Lung (tissue), 12 donors: ENCODE results near the gene GALNT10. TPM values are rescaled to one million over a fixed set of nuclear protein-coding genes. Genes with fewer than 3 reads are reported as not detected.

Experiments used
- ATAC-seq: fragments of 200-7000 bp; cut with Tn5 transposase; one replicate; pipeline ENCODE4 v1.9.1; 2020; ENCODE audit warnings: moderate number of reproducible peaks; ENCODE audit not compliant: insufficient read depth, low FRiP score
- DNase-seq, 3 donors: peaks; one replicate each; pipeline ENCODE4 v3.0.0-alpha.2; 2013 to 2017
- H3K27ac ChIP-seq, 2 donors: one replicate each; pipeline ENCODE4 v1.5.1; 2013; ENCODE audit warnings: mild to moderate bottlenecking in 2 of 2, moderate library complexity in 2 of 2, control low read depth in 1 of 2, inconsistent platforms in 1 of 2, low read depth in 1 of 2, low read length in 1 of 2
- H3K27me3 ChIP-seq, 3 donors: one replicate each; pipeline ENCODE4 v1.5.1; 2013; ENCODE audit warnings: low read length in 2 of 3; ENCODE audit not compliant: control insufficient read depth in 3 of 3, insufficient read depth in 3 of 3
- H3K36me3 ChIP-seq, 4 donors: one replicate each; pipeline ENCODE4 v1.5.1; 2013; ENCODE audit warnings: low read length in 4 of 4, mild to moderate bottlenecking in 1 of 4, moderate library complexity in 1 of 4; ENCODE audit not compliant: control insufficient read depth in 4 of 4, insufficient read depth in 4 of 4
- H3K4me1 ChIP-seq, 5 donors: one replicate each; pipeline ENCODE4 v1.5.1; 2013; ENCODE audit warnings: low read length in 5 of 5, mild to moderate bottlenecking in 2 of 5, moderate library complexity in 1 of 5; ENCODE audit not compliant: control insufficient read depth in 5 of 5, insufficient read depth in 5 of 5
- H3K4me3 ChIP-seq: one replicate; pipeline ENCODE4 v1.5.1; 2013; ENCODE audit warnings: mild to moderate bottlenecking, control low read depth, moderate library complexity
- H3K9ac ChIP-seq, 2 donors: one replicate each; pipeline ENCODE4 v1.5.1; 2013; ENCODE audit warnings: low read length in 2 of 2, control low read depth in 1 of 2; ENCODE audit not compliant: insufficient read depth in 1 of 2
- H3K9me3 ChIP-seq, 4 donors: one replicate each; pipeline ENCODE4 v1.5.1; 2013; ENCODE audit warnings: low read length in 3 of 4, mild to moderate bottlenecking in 1 of 4, moderate library complexity in 1 of 4; ENCODE audit not compliant: control insufficient read depth in 4 of 4, insufficient read depth in 3 of 4
- CTCF ChIP-seq: IDR thresholded peaks from 2 replicates; pipeline ENCODE4 v1.5.1; 2012; ENCODE audit warnings: mild to moderate bottlenecking; ENCODE audit errors: control extremely low read depth, extremely low read depth
- WGBS, 2 donors: extraction: QIAGEN DNeasy Blood & Tissue Kit; methylation state at CpG; one replicate each; pipeline ENCODE4 v1.1.7; 2013; 5-methylcytosine and 5-hydroxymethylcytosine counted together
- polyA plus RNA-seq, 2 donors: library from polyadenylated mRNA; stranded (reverse); fragments of 200-250 nt; gene quantifications; one replicate each; pipeline ENCODE4 v1.2.1, GENCODE V29; 2013
- total RNA-seq, 2 donors: library from RNA; depleted of rRNA in 1 of 2; stranded (reverse); fragments of >200 nt in 1 of 2; gene quantifications; one replicate each; pipeline ENCODE4 v1.2.1, GENCODE V29; 2014 to 2021
- donor health status: control.
- donor health status: control.
- donor health status: Bipolar disorder and iron deficiency.
- donor health status: healthy.
- donor health status: DM: yes; HTN: yes; CAD: no.

GALNT10 gene
- total and polyA plus RNA-seq, 4 donors: 9.0 to 70.2 (median 22.0) TPM

- WGBS, 2 donors: 81 to 92% methylated on average over 4 of the region's 4 CpGs
- DNase-seq (peak in 1 of 3 donors; percentile 32), ATAC-seq (no peak)
- no peaks in the 10 kb centered on the region for H3K9me3 ChIP-seq
- H3K27me3 ChIP-seq: no peaks in the 10 kb centered on the region
- H3K27ac ChIP-seq: no peak overlapping the region
- no peak for TF ChIP-seq CTCF
- no peak overlapping the region for H3K9ac ChIP-seq
- peaks cover 4 to 22% (median 15%) of the 10 kb centered on the region in 5 donors for H3K4me1 ChIP-seq
- H3K36me3 ChIP-seq: no peaks in the 10 kb centered on the region
- H3K4me3 ChIP-seq: no peak overlapping the region
These were observed 95.3 kb downstream of the GALNT10 start for GRCh38 chr5:154285661-154286408.

GRCh38 chr5:154286557-154286956 is 96.0 kb downstream of the GALNT10 start:
- WGBS, 2 donors: 55 to 84% methylated on average over 3 of the region's 3 CpGs
- ATAC-seq: no peak

GRCh38 chr5:154287136-154287535 is 96.6 kb downstream of the GALNT10 start:
- no peak overlapping the region for H3K9ac ChIP-seq
- no peaks in the 10 kb centered on the region for H3K27me3 ChIP-seq
- no peaks in the 10 kb centered on the region for H3K9me3 ChIP-seq
- H3K27ac ChIP-seq: peak overlapping the region in 1 of 2 donors; percentile 89
- 47 to 61% methylated on average over 5 of the region's 5 CpGs for WGBS, 2 donors
- ATAC-seq: peak; percentile 83
- H3K4me3 ChIP-seq: no peak overlapping the region
- H3K36me3 ChIP-seq: no peaks in the 10 kb centered on the region
- peak; percentile 52 to 81 (median 56) for DNase-seq
- TF ChIP-seq CTCF: no peak
- peaks cover 4 to 22% (median 15%) of the 10 kb centered on the region in 5 donors for H3K4me1 ChIP-seq

More at GRCh38 chr5:154286557-154286956, 96.0 kb downstream of the GALNT10 start:
- Histone ChIP-seq H3K27me3 (no peaks in the 10 kb centered on the region), H3K9me3 (no peaks in the 10 kb centered on the region), H3K27ac (peak overlapping the region in 1 of 2 donors; percentile 89), H3K36me3 (no peaks in the 10 kb centered on the region), H3K4me3 (no peak overlapping the region), H3K9ac (no peak overlapping the region), H3K4me1 (peaks cover 4 to 22% (median 15%) of the 10 kb centered on the region in 5 donors)
- no peak for DNase-seq
- TF ChIP-seq CTCF: no peak
